Type B pancreatic cell (in vitro differentiated cells): ENCODE data around the gene COL19A1. TPM values are rescaled to one million over a fixed set of nuclear protein-coding genes. Genes with fewer than 3 reads are reported as not detected.

Source experiments
- DNase-seq: peaks from one replicate; pipeline ENCODE4 v3.0.0; 2021; ENCODE audit warnings: mixed read lengths; ENCODE audit not compliant: unreplicated experiment; ENCODE audit errors: extremely low spot score
- H3K27ac Mint-ChIP-seq: 2 replicates; pipeline ENCODE4 v1.8.0; 2021; ENCODE audit warnings: mild to moderate bottlenecking, mixed read lengths
- H3K27me3 Mint-ChIP-seq: 2 replicates; pipeline ENCODE4 v1.8.0; 2021; ENCODE audit warnings: mixed read lengths
- H3K36me3 Mint-ChIP-seq: 2 replicates; pipeline ENCODE4 v1.8.0; 2021; ENCODE audit warnings: mixed read lengths
- H3K4me1 Mint-ChIP-seq: one replicate; pipeline ENCODE4 v1.8.0; 2021; ENCODE audit warnings: mixed read lengths; ENCODE audit not compliant: unreplicated experiment
- H3K4me3 Mint-ChIP-seq: 2 replicates; pipeline ENCODE4 v1.8.0; 2021; ENCODE audit warnings: mild to moderate bottlenecking, mixed read lengths
- H3K9me3 Mint-ChIP-seq: 2 replicates; pipeline ENCODE4 v1.8.0; 2021; ENCODE audit warnings: mixed read lengths
- CTCF ChIP-seq: fragments of 200-600 bp; sonication (generic); conservative IDR thresholded peaks from 2 replicates; pipeline ENCODE4 v1.5.0; 2021; ENCODE audit warnings: antibody characterized with exemption, mild to moderate bottlenecking
- total RNA-seq: library from RNA; stranded (reverse); gene quantifications from 2 replicates; pipeline ENCODE4 v1.2.1, GENCODE V29; 2021; ENCODE audit warnings: low replicate concordance

The COL19A1 gene
- total RNA-seq, 1 donor from 2014 or later: 1.6 TPM

- H3K27me3 Mint-ChIP-seq: no peaks in the 10 kb centered on the region
- H3K4me1 Mint-ChIP-seq: no peaks in the 10 kb centered on the region
- DNase-seq: no peak
- no peak for TF ChIP-seq CTCF
- no peaks in the 10 kb centered on the region for H3K36me3 Mint-ChIP-seq
- no peak overlapping the region for H3K4me3 Mint-ChIP-seq
- H3K9me3 Mint-ChIP-seq: no peaks in the 10 kb centered on the region
- H3K27ac Mint-ChIP-seq: no peak overlapping the region
These were observed 76.1 kb downstream of the COL19A1 start for GRCh38 chr6:69942485-69942884.

DNA sequence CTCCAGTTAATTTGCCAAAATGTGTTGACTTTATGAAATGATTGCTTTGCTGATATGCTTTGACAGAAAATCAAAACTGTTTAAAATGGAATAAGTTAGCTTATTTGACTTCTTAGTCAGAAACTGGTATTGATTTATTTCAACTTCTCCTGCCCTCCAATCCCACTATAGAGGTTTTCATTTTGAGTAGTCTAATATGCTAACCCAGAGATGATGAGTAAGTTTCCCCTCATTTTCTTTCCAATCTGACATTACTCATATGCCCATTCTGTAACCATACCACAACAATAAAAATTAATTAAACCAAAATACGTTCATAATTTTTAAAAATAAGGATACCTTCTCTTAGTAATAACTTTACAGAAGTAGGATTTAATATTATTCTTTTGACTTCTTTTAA is 78.8 kb downstream of the COL19A1 start:
- Mint-ChIP-seq H3K36me3 (no peaks in the 10 kb centered on the region), H3K4me3 (no peak overlapping the region), H3K9me3 (no peaks in the 10 kb centered on the region), H3K4me1 (no peaks in the 10 kb centered on the region), H3K27me3 (peaks cover 2% of the 10 kb centered on the region), H3K27ac (no peak overlapping the region)
- TF ChIP-seq CTCF: no peak
- DNase-seq: no peak

DNA sequence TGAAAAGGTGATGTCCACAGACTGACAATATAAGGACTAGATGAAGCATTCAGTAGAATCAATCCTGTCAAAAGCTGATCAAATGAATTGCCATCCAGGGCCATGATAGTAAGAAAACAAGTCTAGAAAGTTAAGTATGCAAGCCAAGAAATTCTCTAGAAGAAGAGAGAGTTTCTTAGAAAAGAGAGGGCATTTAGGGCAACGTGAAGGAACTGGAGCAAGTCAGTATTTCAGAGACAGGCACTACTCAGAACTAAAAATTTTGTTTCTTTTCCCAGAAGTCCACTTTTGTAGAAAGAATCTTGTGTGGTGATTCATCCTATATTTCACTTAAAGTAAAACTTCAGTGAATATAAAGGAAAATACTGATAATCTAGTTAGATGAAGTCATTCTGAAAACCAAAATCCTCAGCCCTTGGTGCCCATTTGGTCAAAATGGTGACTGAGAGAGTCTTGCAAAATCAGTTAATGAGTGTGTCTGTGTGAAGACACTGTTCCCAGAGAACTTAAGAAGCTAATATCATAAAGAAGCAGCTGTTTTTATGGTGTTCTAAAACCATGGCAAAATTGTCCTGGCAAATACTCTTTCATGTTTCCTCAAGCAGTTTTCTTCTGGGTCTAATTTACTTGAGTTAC is 82.2 kb downstream of the COL19A1 start:
- no peak for DNase-seq
- Mint-ChIP-seq H3K27me3 (peaks cover 2% of the 10 kb centered on the region), H3K9me3 (no peaks in the 10 kb centered on the region), H3K4me3 (no peak overlapping the region), H3K4me1 (no peaks in the 10 kb centered on the region), H3K27ac (no peak overlapping the region), H3K36me3 (no peaks in the 10 kb centered on the region)
- no peak for TF ChIP-seq CTCF

- Mint-ChIP-seq H3K27ac (no peak overlapping the region), H3K4me3 (no peak overlapping the region), H3K4me1 (no peaks in the 10 kb centered on the region), H3K36me3 (no peaks in the 10 kb centered on the region), H3K9me3 (no peaks in the 10 kb centered on the region), H3K27me3 (peaks cover 2% of the 10 kb centered on the region)
- no peak for DNase-seq
- no peak for TF ChIP-seq CTCF
These were observed 87.1 kb downstream of the COL19A1 start for GRCh38 chr6:69953491-69953890.

GRCh38 chr6:69954733-69955132 is 88.4 kb downstream of the COL19A1 start:
- DNase-seq: no peak
- H3K9me3 Mint-ChIP-seq: no peaks in the 10 kb centered on the region
- H3K4me1 Mint-ChIP-seq: no peaks in the 10 kb centered on the region
- H3K4me3 Mint-ChIP-seq: no peak overlapping the region
- TF ChIP-seq CTCF: no peak
- H3K36me3 Mint-ChIP-seq: no peaks in the 10 kb centered on the region
- peaks cover 2% of the 10 kb centered on the region for H3K27me3 Mint-ChIP-seq
- H3K27ac Mint-ChIP-seq: no peak overlapping the region
